Measurements from ENCODE around the gene C1GALT1. TPM values are rescaled to one million over a fixed set of nuclear protein-coding genes. Genes with fewer than 3 reads are reported as not detected.

C1GALT1 gene
- total and polyA plus RNA-seq, 2 experiments from 2014 or later, result 58.2 to 203 TPM

- H3K4me3 Mint-ChIP-seq, result no peak overlapping the region
- no peaks in the 10 kb centered on the region for H3K27me3 ChIP-seq (ENCODE audit: insufficient read depth)
- peaks cover 8% of the 10 kb centered on the region for H4K20me1 ChIP-seq (replicated peaks; ENCODE audit: insufficient read depth)
- DNase-seq (ENCODE audit: low spot score) (no peak), ATAC-seq (no peak)
- H3K27ac Mint-ChIP-seq, result peak overlapping the region; percentile 43; the same call in 1 of the 2 replicates
- H3K79me2 ChIP-seq (replicated peaks; ENCODE audit: insufficient read depth), result peaks cover 93% of the 10 kb centered on the region
- H3K27ac ChIP-seq (ENCODE audit: low read depth), result no peak overlapping the region
- no peaks in the 10 kb centered on the region for H3K9me2 ChIP-seq (ENCODE audit: insufficient read depth)
- H3K27me3 Mint-ChIP-seq (ENCODE audit: insufficient read depth, low read depth, poor library complexity), result peaks cover 3% of the 10 kb centered on the region
- peaks cover 10% of the 10 kb centered on the region; the same call in 2 of the 3 replicates for H3K9me3 Mint-ChIP-seq
- H2AFZ ChIP-seq, result no peak overlapping the region
- H3K36me3 Mint-ChIP-seq (ENCODE audit: low read depth), result peaks cover 33% of the 10 kb centered on the region
- H3K4me2 ChIP-seq, result no peak overlapping the region
- peaks cover 42% of the 10 kb centered on the region for H3K4me1 ChIP-seq (ENCODE audit: insufficient read depth)
- H3K4me3 ChIP-seq, result no peak overlapping the region
- TF ChIP-seq ZNF331 (CRISPR knock-in tag; IDR thresholded peaks at IDR 0.05; ENCODE audit: low read depth), result no peak
- no peak for TF ChIP-seq JUNB (IDR thresholded peaks at IDR 0.05; ENCODE audit: unreplicated experiment)
- no peak for TF ChIP-seq NANOG (IDR thresholded peaks at IDR 0.05; ENCODE audit: borderline replicate concordance)
- TF ChIP-seq CREB1 (CRISPR knock-in tag; IDR thresholded peaks at IDR 0.05; ENCODE audit: low read depth), result no peak
- no peak for TF ChIP-seq ZNF114 (CRISPR knock-in tag; IDR thresholded peaks at IDR 0.05)
- H3K36me3 ChIP-seq (ENCODE audit: insufficient read depth), result peaks cover 5% of the 10 kb centered on the region; the same call in 1 of the 2 replicates
- no peaks in the 10 kb centered on the region for H3F3A ChIP-seq (replicated peaks; ENCODE audit: low read depth)
- peaks cover 60% of the 10 kb centered on the region for H3K4me1 Mint-ChIP-seq
Measured at GRCh38 chr7:7231000-7231399, 48.7 kb downstream of the C1GALT1 start.

GRCh38 chr7:7231865-7232264 lies 49.5 kb downstream of the C1GALT1 start:
- Histone ChIP-seq H3K27me3 (ENCODE audit: insufficient read depth) (no peaks in the 10 kb centered on the region), H4K20me1 (replicated peaks; ENCODE audit: insufficient read depth) (peaks cover 8% of the 10 kb centered on the region), H3K79me2 (replicated peaks; ENCODE audit: insufficient read depth) (peaks cover 93% of the 10 kb centered on the region), H2AFZ (no peak overlapping the region), H3F3A (replicated peaks; ENCODE audit: low read depth) (no peaks in the 10 kb centered on the region), H3K4me1 (ENCODE audit: insufficient read depth) (peaks cover 47% of the 10 kb centered on the region), H3K4me2 (0 out of 2 replicates have a peak overlapping the region, but pooled peaks have one; percentile 6), H3K4me3 (no peak overlapping the region), H3K36me3 (ENCODE audit: insufficient read depth) (peaks cover 5% of the 10 kb centered on the region; the same call in 1 of the 2 replicates), H3K27ac (ENCODE audit: low read depth) (no peak overlapping the region), H3K9me2 (ENCODE audit: insufficient read depth) (no peaks in the 10 kb centered on the region)
- no peak for ATAC-seq
- no peak for DNase-seq (ENCODE audit: low spot score)
- H3K36me3 Mint-ChIP-seq (ENCODE audit: low read depth), result peaks cover 32% of the 10 kb centered on the region
- H3K4me3 Mint-ChIP-seq, result no peak overlapping the region
- peaks cover 10% of the 10 kb centered on the region; the same call in 2 of the 3 replicates for H3K9me3 Mint-ChIP-seq
- H3K27me3 Mint-ChIP-seq (ENCODE audit: insufficient read depth, low read depth, poor library complexity), result peaks cover 3% of the 10 kb centered on the region
- peaks cover 66% of the 10 kb centered on the region for H3K4me1 Mint-ChIP-seq
- peak overlapping the region; percentile 93 for H3K27ac Mint-ChIP-seq
- TF ChIP-seq REST (IDR thresholded peaks at IDR 0.05; ENCODE audit: unreplicated experiment) (no peak), CTCF (conservative IDR thresholded peaks at IDR 0.05; ENCODE audit: low read depth in 2 of 2) (no peak), JUNB (IDR thresholded peaks at IDR 0.05; ENCODE audit: unreplicated experiment) (no peak), EZH2 (IDR thresholded peaks at IDR 0.05; ENCODE audit: low read depth, unreplicated experiment) (no peak), ZNF114 (CRISPR knock-in tag; IDR thresholded peaks at IDR 0.05) (no peak), ETS1 (IDR thresholded peaks at IDR 0.05) (no peak), ZNF331 (CRISPR knock-in tag; IDR thresholded peaks at IDR 0.05; ENCODE audit: low read depth) (no peak), CREB1 (CRISPR knock-in tag; IDR thresholded peaks at IDR 0.05; ENCODE audit: low read depth) (no peak), POLR2AphosphoS5 (IDR thresholded peaks at IDR 0.05; ENCODE audit: low read depth) (no peak)
